Measurements from ENCODE around the gene ELAC1.

GRCh38 chr18:50937183-50937582 lies 30.7 kb upstream of the ELAC1 start:
- no peak for TF ChIP-seq CTCF (IDR thresholded peaks at IDR 0.05)
- TF ChIP-seq POLR2AphosphoS5 (IDR thresholded peaks at IDR 0.05), result no peak

Data from gastroesophageal sphincter (tissue), 3 donors.